Fibroblast of the aortic adventitia (primary cell): ENCODE data around the gene ACP7. TPM values are rescaled to one million over a fixed set of nuclear protein-coding genes. Genes with fewer than 3 reads are reported as not detected.

Experiments used
- DNase-seq: peaks from one replicate; pipeline ENCODE4 v3.0.0-alpha.2; 2010; ENCODE audit warnings: low read depth
- H3K4me3 ChIP-seq: 2 replicates; pipeline ENCODE4 v1.5.1; 2011; ENCODE audit warnings: low read depth, mild to moderate bottlenecking, control low read depth, low read length, moderate library complexity
- total RNA-seq: library from RNA; depleted of rRNA; stranded (reverse); fragments of >200 nt; gene quantifications from 2 replicates; pipeline ENCODE4 v1.2.3, GENCODE V29; 2012; ENCODE audit warnings: low replicate concordance
- TF ChIP-seq, protein P1 (sequence below): IDR thresholded peaks from 2 replicates; pipeline ENCODE4 v1.5.1; 2011; ENCODE audit warnings: mild to moderate bottlenecking, low read length, control low read depth, inconsistent platforms; ENCODE audit not compliant: insufficient read depth

Gene ACP7
- total RNA-seq, 1 donor: 0.45 TPM

- no peak for DNase-seq
- H3K4me3 ChIP-seq: no peak overlapping the region
- TF ChIP-seq, protein P1, sequence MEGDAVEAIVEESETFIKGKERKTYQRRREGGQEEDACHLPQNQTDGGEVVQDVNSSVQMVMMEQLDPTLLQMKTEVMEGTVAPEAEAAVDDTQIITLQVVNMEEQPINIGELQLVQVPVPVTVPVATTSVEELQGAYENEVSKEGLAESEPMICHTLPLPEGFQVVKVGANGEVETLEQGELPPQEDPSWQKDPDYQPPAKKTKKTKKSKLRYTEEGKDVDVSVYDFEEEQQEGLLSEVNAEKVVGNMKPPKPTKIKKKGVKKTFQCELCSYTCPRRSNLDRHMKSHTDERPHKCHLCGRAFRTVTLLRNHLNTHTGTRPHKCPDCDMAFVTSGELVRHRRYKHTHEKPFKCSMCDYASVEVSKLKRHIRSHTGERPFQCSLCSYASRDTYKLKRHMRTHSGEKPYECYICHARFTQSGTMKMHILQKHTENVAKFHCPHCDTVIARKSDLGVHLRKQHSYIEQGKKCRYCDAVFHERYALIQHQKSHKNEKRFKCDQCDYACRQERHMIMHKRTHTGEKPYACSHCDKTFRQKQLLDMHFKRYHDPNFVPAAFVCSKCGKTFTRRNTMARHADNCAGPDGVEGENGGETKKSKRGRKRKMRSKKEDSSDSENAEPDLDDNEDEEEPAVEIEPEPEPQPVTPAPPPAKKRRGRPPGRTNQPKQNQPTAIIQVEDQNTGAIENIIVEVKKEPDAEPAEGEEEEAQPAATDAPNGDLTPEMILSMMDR: no peak
Measured at GRCh38 chr19:39137131-39137530, 53.0 kb downstream of the ACP7 start.

DNA sequence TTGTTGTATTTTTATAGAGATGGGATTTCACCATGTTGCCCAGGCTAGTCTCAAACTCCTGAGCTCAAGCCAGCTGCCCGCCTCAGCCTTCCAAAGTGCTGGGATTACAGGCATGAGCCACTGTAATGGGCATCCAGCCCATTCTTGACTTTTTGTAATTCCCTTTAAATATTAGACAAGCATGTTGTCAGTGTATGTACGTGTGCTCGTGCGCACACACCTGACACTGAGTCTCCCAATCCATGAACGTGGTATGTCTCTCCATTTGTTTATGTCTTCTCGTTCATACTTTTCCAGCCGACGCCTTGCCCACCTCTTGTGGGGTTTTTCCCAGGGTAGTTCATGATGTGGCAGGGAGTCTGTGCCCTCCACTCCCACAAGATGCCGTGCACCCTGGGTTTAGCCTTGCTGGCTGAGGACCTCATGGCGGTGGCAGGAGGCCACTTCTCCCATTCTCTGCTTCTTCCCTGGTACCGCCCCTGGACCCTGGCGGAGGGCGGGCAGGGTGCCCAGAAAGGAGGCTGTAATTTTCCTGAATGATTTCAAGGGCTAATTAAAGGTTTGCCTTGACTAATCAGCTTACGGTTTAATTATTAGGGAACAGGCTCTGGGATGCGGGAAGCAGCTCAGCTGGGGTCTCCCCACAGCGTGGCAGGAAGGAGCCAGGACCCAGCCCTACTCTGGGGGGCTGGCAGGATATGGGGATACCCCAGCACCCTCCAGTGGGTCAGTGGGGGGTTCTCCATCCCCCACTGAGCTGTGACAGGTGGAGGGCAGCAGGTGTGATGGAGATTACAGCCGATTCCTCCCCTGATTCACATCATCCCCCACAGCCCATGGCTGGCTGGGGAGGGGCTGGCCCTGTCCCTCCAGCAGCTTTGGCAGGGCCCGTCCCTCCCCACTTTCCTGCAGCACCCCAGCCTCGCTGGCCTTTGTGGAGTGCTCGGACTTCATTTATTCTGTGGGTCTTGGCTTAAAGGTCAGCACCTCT lies 54.3 kb downstream of the ACP7 start:
- TF ChIP-seq, protein P1: no peak
- no peak overlapping the region for H3K4me3 ChIP-seq
- DNase-seq: peak; percentile 35

DNA sequence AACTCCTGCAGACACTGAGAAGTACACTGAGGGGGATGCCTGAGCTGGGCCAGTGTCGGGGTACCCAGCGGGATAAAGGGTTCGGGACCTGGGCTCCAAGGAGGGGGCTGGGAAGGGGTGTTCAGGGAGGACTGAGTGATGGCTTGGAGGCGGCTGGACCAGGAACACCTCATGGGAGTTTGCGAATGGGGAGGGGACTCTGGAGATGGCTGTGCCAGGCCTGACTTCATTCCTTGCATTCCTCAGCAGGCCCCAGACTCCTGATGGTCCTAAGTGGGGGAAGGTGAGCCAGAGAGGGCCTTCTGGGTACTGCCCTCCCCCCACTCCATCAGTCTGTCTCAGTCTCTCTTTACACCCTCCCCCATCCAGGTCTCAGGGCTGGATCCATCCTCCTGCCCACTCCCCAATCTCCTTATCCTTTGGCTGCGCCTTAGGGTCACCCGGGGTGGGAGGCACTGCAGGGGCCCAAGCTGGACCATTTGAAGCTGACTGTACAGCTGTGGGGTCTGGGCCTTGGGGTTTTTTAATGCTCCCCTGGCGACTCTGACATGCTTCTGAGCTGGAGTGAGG lies 55.2 kb downstream of the ACP7 start:
- TF ChIP-seq, protein P1: no peak
- DNase-seq: no peak
- H3K4me3 ChIP-seq: no peak overlapping the region

DNA sequence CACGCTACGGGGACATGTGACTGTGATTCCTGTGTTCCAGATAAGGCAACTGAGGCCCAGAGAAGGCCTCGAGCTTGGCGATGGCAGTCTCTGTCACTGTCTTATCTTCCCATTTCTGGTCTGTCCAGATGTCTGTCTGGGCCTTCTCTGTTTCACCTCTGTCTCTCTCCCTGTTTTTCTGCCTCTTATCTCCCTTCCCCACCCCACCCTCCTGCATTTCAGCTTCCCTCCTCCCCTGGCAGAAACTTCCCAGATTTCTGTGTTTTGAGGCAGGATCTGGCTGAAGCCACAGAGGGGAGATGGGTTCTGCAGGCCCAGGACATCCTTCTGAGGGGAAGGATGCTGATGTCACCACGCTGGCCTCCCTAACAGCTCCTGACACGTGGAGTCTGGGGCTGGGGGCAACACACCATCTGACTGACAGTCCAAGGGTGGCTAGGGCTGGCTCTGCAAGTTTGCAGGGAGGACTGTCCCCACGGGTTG lies 55.8 kb downstream of the ACP7 start:
- TF ChIP-seq, protein P1: no peak
- DNase-seq: no peak
- no peak overlapping the region for H3K4me3 ChIP-seq

DNA sequence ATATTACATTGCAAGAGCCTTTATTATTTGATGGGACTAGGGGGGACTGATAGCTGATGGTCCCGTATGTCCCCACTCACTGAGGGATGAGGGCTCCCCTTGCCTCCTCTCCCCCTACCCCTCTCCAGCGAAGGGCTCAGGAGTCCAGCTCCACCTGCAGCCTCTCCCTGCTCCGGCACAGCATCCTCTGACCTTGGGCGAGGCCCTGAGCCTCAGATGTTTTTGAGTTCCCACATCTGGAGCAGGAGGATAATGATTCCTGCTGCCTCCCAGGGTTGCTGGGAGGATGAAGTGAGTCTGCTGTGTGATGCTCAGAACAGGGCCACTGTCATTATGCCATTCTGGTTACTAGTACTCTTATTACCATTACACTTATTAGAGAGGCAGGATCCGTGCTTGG lies 56.4 kb downstream of the ACP7 start:
- H3K4me3 ChIP-seq: no peak overlapping the region
- DNase-seq: no peak
- TF ChIP-seq, protein P1: no peak

GRCh38 chr19:39141929-39142328 lies 57.8 kb downstream of the ACP7 start:
- no peak for DNase-seq
- TF ChIP-seq, protein P1: no peak

More at GRCh38 chr19:39141929-39142328, 57.8 kb downstream of the ACP7 start:
- H3K4me3 ChIP-seq: no peak overlapping the region
